ENCODE data around the gene CCP110. TPM values are rescaled to one million over a fixed set of nuclear protein-coding genes. Genes with fewer than 3 reads are reported as not detected.
A peak's percentile ranks its signal among the peaks of the same experiment; 100 is the strongest.

CCP110 gene
- total and polyA plus RNA-seq, 2 of the 13 experiments (the other 11 are each of a cell fraction or from before 2014, with no cell fraction given): 10.0 to 11.1 TPM

DNA sequence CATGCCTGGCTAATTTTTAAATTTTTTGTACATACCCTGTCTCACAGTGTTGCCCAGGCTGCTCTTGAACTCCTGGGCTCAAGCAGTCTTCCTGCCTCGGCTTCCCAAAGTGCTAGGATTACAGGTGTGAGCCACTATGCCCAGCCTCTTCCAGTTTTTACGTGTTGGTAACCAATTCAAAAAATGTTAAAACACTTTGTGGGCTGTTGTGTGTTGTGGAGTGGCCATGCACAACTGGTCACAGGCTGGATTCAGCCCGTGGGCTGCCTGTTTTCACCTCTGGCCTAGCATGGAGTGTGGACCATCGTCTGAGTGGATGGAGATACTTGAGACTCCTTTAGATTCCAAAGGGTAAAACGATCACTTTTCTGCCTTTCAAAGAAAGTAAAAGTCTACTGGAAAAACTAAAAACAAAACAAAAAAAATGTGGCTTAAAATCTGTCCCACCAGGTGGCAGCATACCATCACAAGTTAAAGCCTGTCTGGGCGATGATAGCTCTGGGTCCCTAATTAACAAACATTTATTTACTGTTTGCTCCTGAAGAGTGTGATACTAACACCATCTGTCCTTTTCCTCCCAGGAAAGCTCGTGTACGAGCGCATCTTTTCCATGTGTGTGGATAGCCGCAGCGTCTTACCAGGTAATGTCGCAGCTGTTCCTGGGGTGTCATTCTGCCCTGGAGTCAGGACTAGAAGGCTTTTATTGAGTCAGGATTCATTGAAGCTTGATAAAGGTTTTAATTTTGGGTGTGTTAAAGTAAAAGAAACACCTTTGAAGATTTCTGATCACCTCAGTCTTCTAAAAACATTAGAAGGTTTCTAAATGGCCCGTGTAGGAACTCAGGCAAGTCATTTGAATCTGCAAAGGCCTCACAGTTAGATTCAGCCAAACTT is 77.6 kb downstream of the CCP110 start (continued):
- TF ChIP-seq IKZF4 (CRISPR knock-in tag; IDR thresholded peaks at IDR 0.05; ENCODE audit: borderline replicate concordance, low read depth, not compliant biosample characterization) (no peak), TOPORS (CRISPR knock-in tag; IDR thresholded peaks at IDR 0.05) (no peak), SIX1 (CRISPR knock-in tag; IDR thresholded peaks at IDR 0.05; ENCODE audit: borderline replicate concordance) (no peak), AHR (CRISPR knock-in tag; IDR thresholded peaks at IDR 0.05) (no peak), MED1 (CRISPR knock-in tag; IDR thresholded peaks at IDR 0.05) (no peak), ESRRA (CRISPR knock-in tag; IDR thresholded peaks at IDR 0.05; ENCODE audit: low read depth) (no peak), ZNF510 (CRISPR knock-in tag; IDR thresholded peaks at IDR 0.05; ENCODE audit: low read depth) (no peak), PAX8 (CRISPR knock-in tag; IDR thresholded peaks at IDR 0.05; ENCODE audit: borderline replicate concordance) (no peak), ZZZ3 (CRISPR knock-in tag; IDR thresholded peaks at IDR 0.05; ENCODE audit: borderline replicate concordance) (no peak), PCBP2 (optimal IDR thresholded peaks at IDR 0.05; ENCODE audit: low read depth, low read length, poor library complexity, severe bottlenecking) (no peak), IKZF1 (IDR thresholded peaks at IDR 0.05) (no peak), ZNF354B (CRISPR knock-in tag; IDR thresholded peaks at IDR 0.05) (0 out of 2 replicates have a peak, but pooled peaks have one; percentile 50), MIER2 (CRISPR knock-in tag; IDR thresholded peaks at IDR 0.05) (no peak)
- TF ChIP-seq, protein P1, sequence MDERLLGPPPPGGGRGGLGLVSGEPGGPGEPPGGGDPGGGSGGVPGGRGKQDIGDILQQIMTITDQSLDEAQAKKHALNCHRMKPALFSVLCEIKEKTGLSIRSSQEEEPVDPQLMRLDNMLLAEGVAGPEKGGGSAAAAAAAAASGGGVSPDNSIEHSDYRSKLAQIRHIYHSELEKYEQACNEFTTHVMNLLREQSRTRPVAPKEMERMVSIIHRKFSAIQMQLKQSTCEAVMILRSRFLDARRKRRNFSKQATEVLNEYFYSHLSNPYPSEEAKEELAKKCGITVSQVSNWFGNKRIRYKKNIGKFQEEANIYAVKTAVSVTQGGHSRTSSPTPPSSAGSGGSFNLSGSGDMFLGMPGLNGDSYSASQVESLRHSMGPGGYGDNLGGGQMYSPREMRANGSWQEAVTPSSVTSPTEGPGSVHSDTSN (CRISPR knock-in tag; IDR thresholded peaks at IDR 0.05): no peak
- TF ChIP-seq, protein P2, sequence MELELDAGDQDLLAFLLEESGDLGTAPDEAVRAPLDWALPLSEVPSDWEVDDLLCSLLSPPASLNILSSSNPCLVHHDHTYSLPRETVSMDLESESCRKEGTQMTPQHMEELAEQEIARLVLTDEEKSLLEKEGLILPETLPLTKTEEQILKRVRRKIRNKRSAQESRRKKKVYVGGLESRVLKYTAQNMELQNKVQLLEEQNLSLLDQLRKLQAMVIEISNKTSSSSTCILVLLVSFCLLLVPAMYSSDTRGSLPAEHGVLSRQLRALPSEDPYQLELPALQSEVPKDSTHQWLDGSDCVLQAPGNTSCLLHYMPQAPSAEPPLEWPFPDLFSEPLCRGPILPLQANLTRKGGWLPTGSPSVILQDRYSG (CRISPR knock-in tag; IDR thresholded peaks at IDR 0.05): no peak

Other genes with a start within 250 kb of the CCP110 start
- gene CLEC19A, start 238.2 kb upstream of the CCP110 start, total RNA-seq (2016; rRNA removed; fragmentation: Illumina TruSeq; extraction: Trizol): not detected in 2 replicates
- not detected in 2 replicates for gene CLEC19A, start 238.2 kb upstream of the CCP110 start, polyA plus RNA-seq (2011; rRNA removed)
- 0.09 and 0.34 TPM in 2 replicates for gene TMC5, start 106.1 kb upstream of the CCP110 start, total RNA-seq (2016; rRNA removed; fragmentation: Illumina TruSeq; extraction: Trizol)
- 0.41 and 0.63 TPM in 2 replicates for gene TMC5, start 106.1 kb upstream of the CCP110 start, polyA plus RNA-seq (2011; rRNA removed)
- gene GDE1, start 1.8 kb upstream of the CCP110 start, total RNA-seq (2016; rRNA removed; fragmentation: Illumina TruSeq; extraction: Trizol): 55.1 and 59.0 TPM in 2 replicates
- 35.9 and 38.9 TPM in 2 replicates for gene GDE1, start 1.8 kb upstream of the CCP110 start, polyA plus RNA-seq (2011; rRNA removed)
- 0.97 and 1.4 TPM in 2 replicates for gene VPS35L, start 31.8 kb downstream of the CCP110 start, total RNA-seq (2016; rRNA removed; fragmentation: Illumina TruSeq; extraction: Trizol)
- 1.6 and 1.9 TPM in 2 replicates for gene VPS35L, start 31.8 kb downstream of the CCP110 start, polyA plus RNA-seq (2011; rRNA removed)
- gene KNOP1, start 194.3 kb downstream of the CCP110 start, total RNA-seq (2016; rRNA removed; fragmentation: Illumina TruSeq; extraction: Trizol): 57.5 and 80.3 TPM in 2 replicates
- gene KNOP1, start 194.3 kb downstream of the CCP110 start, polyA plus RNA-seq (2011; rRNA removed): 20.6 and 21.2 TPM in 2 replicates
- gene IQCK, start 194.3 kb downstream of the CCP110 start, total RNA-seq (2016; rRNA removed; fragmentation: Illumina TruSeq; extraction: Trizol): 7.3 and 11.9 TPM in 2 replicates
- 3.0 and 5.1 TPM in 2 replicates for gene IQCK, start 194.3 kb downstream of the CCP110 start, polyA plus RNA-seq (2011; rRNA removed)